ENCODE results near the gene GALR3.

The GALR3 gene

GRCh38 chr22:37809672-37810333 lies 13.4 kb upstream of the GALR3 start:
- Mint-ChIP-seq H3K4me3 (no peak overlapping the region), H3K4me1 (peaks cover 35% of the 10 kb centered on the region), H3K27me3 (peaks cover 63% of the 10 kb centered on the region), H3K27ac (no peak overlapping the region), H3K9me3 (no peaks in the 10 kb centered on the region)
- ATAC-seq (no peak), DNase-seq (no peak)

DNA sequence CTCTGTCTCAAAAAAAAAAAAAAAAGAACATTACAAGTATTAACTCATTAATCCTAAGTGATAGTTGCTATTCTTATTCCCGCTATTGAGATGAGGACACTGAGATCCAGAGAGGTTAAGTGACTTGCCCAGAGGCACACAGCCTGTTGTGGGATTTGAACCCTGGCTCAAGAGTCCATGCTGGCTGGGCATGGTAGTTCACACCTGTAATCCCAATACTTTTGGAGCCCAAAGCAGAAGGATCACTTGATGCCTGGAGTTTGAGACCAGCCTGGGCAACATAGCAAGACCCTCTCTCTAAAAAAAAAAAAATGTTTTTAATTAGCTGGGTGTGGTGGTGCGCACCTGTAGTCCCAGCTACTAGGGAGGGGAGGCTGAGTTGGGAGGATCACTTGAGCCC lies 11.3 kb upstream of the GALR3 start:
- ATAC-seq = no peak
- DNase-seq = no peak
- no peak overlapping the region for H3K27ac Mint-ChIP-seq
- H3K27me3 Mint-ChIP-seq = peaks cover 55% of the 10 kb centered on the region
- H3K4me3 Mint-ChIP-seq = no peak overlapping the region
- no peaks in the 10 kb centered on the region for H3K9me3 Mint-ChIP-seq
- peaks cover 17% of the 10 kb centered on the region for H3K4me1 Mint-ChIP-seq

DNA sequence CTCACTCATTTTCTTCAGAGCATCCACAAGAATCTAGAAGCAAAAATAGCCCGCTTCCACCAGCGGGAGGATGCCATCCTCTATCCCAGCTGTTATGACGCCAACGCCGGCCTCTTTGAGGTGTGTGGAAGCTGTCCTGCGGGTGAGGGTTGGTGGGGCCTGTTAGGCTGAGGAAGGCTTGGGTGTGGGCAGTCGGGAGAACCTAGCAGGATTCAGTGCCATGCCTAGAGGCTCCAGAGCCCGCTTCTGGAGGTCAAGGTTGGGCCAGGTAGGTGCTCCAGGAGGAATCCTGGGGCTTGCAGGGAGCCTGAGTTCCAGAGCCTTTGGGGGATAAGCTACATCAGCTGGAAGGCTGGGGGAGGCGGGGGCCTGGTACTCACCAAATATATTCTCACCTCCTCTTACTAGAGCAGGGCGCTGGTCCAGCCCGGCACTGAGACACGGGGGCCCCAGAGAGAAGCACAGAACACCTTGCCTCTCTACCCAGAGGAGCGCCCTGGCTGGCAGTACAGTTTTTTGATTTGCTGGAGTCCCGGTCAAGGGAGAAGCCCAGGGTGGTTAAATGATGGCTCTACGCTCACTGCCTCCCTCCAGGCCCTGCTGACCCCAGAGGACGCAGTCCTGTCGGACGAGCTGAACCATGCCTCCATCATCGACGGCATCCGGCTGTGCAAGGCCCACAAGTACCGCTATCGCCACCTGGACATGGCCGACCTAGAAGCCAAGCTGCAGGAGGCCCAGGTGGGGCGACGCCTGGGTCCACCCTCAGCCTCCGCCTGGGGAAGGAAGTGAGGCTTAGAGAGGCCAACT lies 10.1 kb upstream of the GALR3 start:
- ATAC-seq (no peak), DNase-seq (no peak)
- Mint-ChIP-seq H3K9me3 (no peaks in the 10 kb centered on the region), H3K4me1 (peaks cover 17% of the 10 kb centered on the region), H3K4me3 (no peak overlapping the region), H3K27ac (no peak overlapping the region), H3K27me3 (peaks cover 51% of the 10 kb centered on the region)

GRCh38 chr22:37815593-37815992 lies 7.6 kb upstream of the GALR3 start:
- Mint-ChIP-seq H3K4me3 (no peak overlapping the region), H3K27me3 (peaks cover 51% of the 10 kb centered on the region), H3K4me1 (peaks cover 21% of the 10 kb centered on the region), H3K27ac (no peak overlapping the region), H3K9me3 (no peaks in the 10 kb centered on the region)
- no peak for ATAC-seq
- DNase-seq = no peak

DNA sequence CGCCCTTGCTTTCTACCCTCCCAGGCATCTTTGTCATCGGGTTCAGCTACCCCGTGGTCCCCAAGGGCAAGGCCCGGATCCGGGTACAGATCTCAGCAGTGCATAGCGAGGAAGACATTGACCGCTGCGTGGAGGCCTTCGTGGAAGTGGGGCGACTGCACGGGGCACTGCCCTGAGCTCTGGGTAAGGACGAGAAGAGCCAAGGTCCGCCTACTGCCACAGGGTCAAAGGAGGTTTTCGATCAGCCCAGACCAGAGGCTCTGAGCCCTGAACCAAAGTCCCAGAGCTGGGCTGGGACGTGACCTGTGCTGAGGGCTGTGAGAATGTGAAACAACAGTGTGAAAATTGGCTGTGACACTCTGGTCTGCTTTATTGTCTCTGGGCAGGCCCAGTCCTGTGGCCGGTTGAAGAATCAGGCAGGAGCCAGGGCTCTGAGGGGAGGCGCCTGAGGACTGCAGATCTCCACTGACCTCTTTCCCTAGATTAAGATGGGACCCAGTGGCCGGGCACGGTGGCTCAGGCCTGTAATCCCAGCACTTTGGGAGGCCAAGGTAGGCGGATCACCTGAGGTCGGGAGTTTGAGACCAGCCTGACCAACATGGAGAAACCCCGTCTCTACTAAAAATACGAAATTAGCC lies 6.5 kb upstream of the GALR3 start:
- H3K27me3 Mint-ChIP-seq = peaks cover 58% of the 10 kb centered on the region
- peaks cover 21% of the 10 kb centered on the region for H3K4me1 Mint-ChIP-seq

DNA sequence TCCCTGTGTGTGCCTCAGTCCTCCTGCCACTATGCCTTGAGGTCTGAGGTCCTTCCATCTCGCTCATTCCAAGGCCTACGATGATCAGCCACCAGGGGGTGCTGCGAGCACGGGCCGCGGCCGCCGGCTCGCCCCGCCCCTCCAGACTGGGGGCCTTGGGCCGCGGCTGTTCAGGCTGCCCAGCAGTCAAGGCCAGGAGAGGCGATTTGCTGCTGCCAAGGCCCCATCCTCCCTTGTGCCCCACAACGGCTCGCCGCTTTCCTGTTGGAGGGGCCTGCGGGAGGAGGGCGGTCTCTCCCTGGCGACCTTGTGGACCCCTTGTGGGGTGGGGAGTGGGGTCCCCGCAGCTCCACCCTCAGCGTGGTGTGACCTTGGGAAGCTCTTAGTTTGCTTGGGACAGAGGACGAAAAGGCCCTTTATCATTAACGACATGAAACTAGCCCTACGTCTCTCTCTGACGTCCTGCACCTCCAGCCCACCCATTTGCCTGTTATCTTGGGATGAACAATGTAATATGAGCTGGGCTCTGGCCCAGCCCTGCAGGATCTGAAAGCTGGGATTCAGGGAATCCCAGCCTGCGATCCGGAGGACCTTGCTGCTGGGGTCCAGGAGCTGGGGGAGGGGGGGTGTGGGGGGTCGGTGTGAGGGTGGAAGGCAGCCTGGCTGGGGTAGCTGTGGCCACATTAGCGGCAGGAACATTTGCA lies 5.3 kb upstream of the GALR3 start:
- Mint-ChIP-seq H3K4me3 (peak overlapping the region; percentile 40 to 70), H3K9me3 (no peaks in the 10 kb centered on the region), H3K27ac (no peak overlapping the region), H3K4me1 (peaks cover 21% of the 10 kb centered on the region), H3K27me3 (peaks cover 61% of the 10 kb centered on the region)
- DNase-seq (peak; percentile 77 to 80), ATAC-seq (peak; percentile 86)

More for the DNA sequence above, 6.5 kb upstream of the GALR3 start:
- Mint-ChIP-seq H3K4me3 (no peak overlapping the region), H3K27ac (no peak overlapping the region), H3K9me3 (no peaks in the 10 kb centered on the region)
- no peak for DNase-seq
- no peak for ATAC-seq

GRCh38 chr22:37818409-37819104 lies 4.6 kb upstream of the GALR3 start:
- peak; percentile 68 to 69 for DNase-seq
- peak overlapping the region; percentile 70 to 77 for H3K4me3 Mint-ChIP-seq

GRCh38 chr22:37819105-37819433 lies 4.1 kb upstream of the GALR3 start:
- ATAC-seq (no peak), DNase-seq (no peak)
- Mint-ChIP-seq H3K4me3 (peak overlapping the region; percentile 70 to 77), H3K9me3 (no peaks in the 10 kb centered on the region), H3K27ac (no peak overlapping the region), H3K4me1 (peaks cover 21% of the 10 kb centered on the region), H3K27me3 (peaks cover 73% of the 10 kb centered on the region)

More at GRCh38 chr22:37818409-37819104, 4.6 kb upstream of the GALR3 start:
- peaks cover 21% of the 10 kb centered on the region for H3K4me1 Mint-ChIP-seq
- H3K27me3 Mint-ChIP-seq = peaks cover 68% of the 10 kb centered on the region
- H3K27ac Mint-ChIP-seq = no peak overlapping the region
- peak; percentile 81 for ATAC-seq
- H3K9me3 Mint-ChIP-seq = no peaks in the 10 kb centered on the region

GRCh38 chr22:37820350-37820749 lies 2.8 kb upstream of the GALR3 start:
- peaks cover 25% of the 10 kb centered on the region for H3K4me1 Mint-ChIP-seq
- DNase-seq = no peak
- peaks cover 80% of the 10 kb centered on the region for H3K27me3 Mint-ChIP-seq
- H3K27ac Mint-ChIP-seq = no peak overlapping the region
- ATAC-seq = no peak
- H3K4me3 Mint-ChIP-seq = no peak overlapping the region
- no peaks in the 10 kb centered on the region for H3K9me3 Mint-ChIP-seq

DNA sequence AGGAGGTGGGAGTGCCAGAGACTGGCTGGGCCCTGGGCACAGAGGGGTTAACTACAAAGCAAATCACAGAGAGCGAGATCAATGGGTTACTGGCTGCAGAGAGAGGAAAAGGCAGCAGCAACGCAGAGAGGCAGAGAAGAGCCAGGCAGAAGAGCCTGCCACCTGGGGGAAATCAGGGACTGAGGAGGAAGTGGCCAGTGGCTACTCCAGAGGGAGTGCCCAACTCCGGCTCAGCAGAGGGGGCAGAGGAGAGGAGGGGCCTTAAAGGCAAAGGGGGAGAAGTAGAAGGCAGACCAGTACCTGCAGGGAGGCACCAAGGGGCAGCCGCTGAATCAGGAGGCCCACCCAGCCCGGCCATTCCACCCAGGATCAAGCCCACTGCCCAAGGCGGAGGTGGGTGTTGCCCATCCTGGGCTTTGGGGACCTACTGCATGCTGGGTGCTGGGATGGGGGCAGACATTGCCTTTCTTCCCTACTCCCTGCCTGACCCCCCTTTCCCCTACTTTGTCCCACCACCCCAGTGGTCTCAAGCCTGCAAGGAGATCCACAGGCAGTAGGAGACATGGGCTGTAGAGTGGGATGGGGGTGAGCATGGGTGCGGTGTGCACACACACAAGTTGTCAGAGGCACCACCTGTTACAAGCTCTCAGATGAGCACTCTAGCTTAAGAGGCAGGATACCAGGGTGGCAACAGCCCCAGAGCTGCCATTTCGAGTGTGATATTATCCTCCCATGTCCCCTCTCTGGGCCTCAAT lies 926 bp upstream of the GALR3 start:
- Mint-ChIP-seq H3K9me3 (no peaks in the 10 kb centered on the region), H3K27ac (no peak overlapping the region), H3K4me3 (no peak overlapping the region), H3K4me1 (peaks cover 29% of the 10 kb centered on the region), H3K27me3 (peaks cover 71% of the 10 kb centered on the region)
- DNase-seq = no peak
- ATAC-seq = no peak

GRCh38 chr22:37824674-37825641 lies 1.8 kb downstream of the GALR3 start:
- Mint-ChIP-seq H3K27ac (no peak overlapping the region), H3K4me3 (peak overlapping the region; percentile 38 to 64), H3K9me3 (no peaks in the 10 kb centered on the region), H3K4me1 (peaks cover 9% of the 10 kb centered on the region), H3K27me3 (peaks cover 50% of the 10 kb centered on the region)
- ATAC-seq = peak; percentile 72
- DNase-seq = no peak

GRCh38 chr22:37827056-37827455 lies 3.9 kb downstream of the GALR3 start:
- Mint-ChIP-seq H3K4me3 (no peak overlapping the region), H3K9me3 (no peaks in the 10 kb centered on the region), H3K27ac (no peak overlapping the region), H3K27me3 (peaks cover 32% of the 10 kb centered on the region), H3K4me1 (peaks cover 9% of the 10 kb centered on the region)
- no peak for ATAC-seq
- DNase-seq = no peak

- H3K9me3 Mint-ChIP-seq = no peaks in the 10 kb centered on the region
- peak overlapping the region in 1 of 2 donors; percentile 22 for H3K27ac Mint-ChIP-seq
- no peak overlapping the region for H3K4me3 Mint-ChIP-seq
- H3K27me3 Mint-ChIP-seq = peaks cover 6% of the 10 kb centered on the region
- DNase-seq (no peak), ATAC-seq (peak; percentile 15)
- peaks cover 5% of the 10 kb centered on the region for H3K4me1 Mint-ChIP-seq
Observed at GRCh38 chr22:37830093-37830842, 7.1 kb downstream of the GALR3 start.

Measured in stimulated activated naive CD8-positive, alpha-beta T cell treated with anti-CD3 and anti-CD28 coated beads, Interleukin-15, amount 100 ng/mL, for 72 hours (primary cell).